NCI-H2107 treated with DMSO at 0.1 percent for 48 hours (cell line): ENCODE results near the gene HEXA.
A peak's percentile ranks its signal among the peaks of the same experiment; 100 is the strongest.

Source experiments
- DNase-seq: peaks from one replicate; lab custom pipeline; 2025; ENCODE audit not compliant: unreplicated experiment; lab: John Stamatoyannopoulos, UW

The HEXA gene

GRCh38 chr15:72319985-72320671, 55.7 kb downstream of the HEXA start, which contains the start of gene CELF6:
Gene CELF6 (minus strand): TSS chr15:72320157. CDS start chr15:72319874, 283 bp downstream.
- peak; percentile 17 for DNase-seq

GRCh38 chr15:72319360-72319984, 56.3 kb downstream of the HEXA start:
- no peak for DNase-seq

- DNase-seq, result no peak
Measured at GRCh38 chr15:72318408-72318942, 57.3 kb downstream of the HEXA start.

- DNase-seq, result no peak
Measured at GRCh38 chr15:72315706-72316370, 60.0 kb downstream of the HEXA start.

- no peak for DNase-seq
Measured at GRCh38 chr15:72313881-72314280, 61.9 kb downstream of the HEXA start.

GRCh38 chr15:72313448-72313840, 62.4 kb downstream of the HEXA start:
- DNase-seq, result no peak

- DNase-seq, result peak; percentile 7
Measured at GRCh38 chr15:72312605-72313447, 63.0 kb downstream of the HEXA start.

GRCh38 chr15:72307026-72307425, 68.8 kb downstream of the HEXA start:
- DNase-seq, result no peak

GRCh38 chr15:72306211-72306785, 69.5 kb downstream of the HEXA start:
- DNase-seq, result peak; percentile 4

GRCh38 chr15:72304596-72304995, 71.2 kb downstream of the HEXA start:
- no peak for DNase-seq

- DNase-seq, result no peak
Measured at GRCh38 chr15:72302955-72303354, 72.9 kb downstream of the HEXA start.
